ENCODE measurements around the gene LRRC3. TPM values are rescaled to one million over a fixed set of nuclear protein-coding genes. Genes with fewer than 3 reads are reported as not detected.

LRRC3 gene
- total and polyA plus RNA-seq, 2 of the 4 experiments (the other 2 are of a cell fraction) = under 0.01 to 0.38 TPM

GRCh38 chr21:44432841-44433790 lies 22.2 kb upstream of the LRRC3 start:
- H3K23ac ChIP-seq (ENCODE audit: low read depth, low read length) = no peak overlapping the region
- no peaks in the 10 kb centered on the region for H4K20me1 ChIP-seq (ENCODE audit: insufficient read depth, low read length)
- no peak overlapping the region for H4K91ac ChIP-seq (ENCODE audit: insufficient read depth, low read depth, low read length)
- H3K4me2 ChIP-seq (ENCODE audit: low read depth, low read length) = no peak overlapping the region
- no peak overlapping the region for H3K9ac ChIP-seq (ENCODE audit: low read depth, low read length)
- H2BK120ac ChIP-seq (ENCODE audit: low read depth, low read length) = no peak overlapping the region
- in situ Hi-C loops (cut with MboI; ENCODE audit: low sequenced_read_pairs) = no loop called here
- no peaks in the 10 kb centered on the region for H3K36me3 ChIP-seq (ENCODE audit: control insufficient read depth, insufficient read depth, low read length)
- H4K5ac ChIP-seq (ENCODE audit: low read depth, low read length) = no peak overlapping the region
- intact Hi-C loops (cut with micrococcal nuclease) = no loop called here
- H3K27ac ChIP-seq (ENCODE audit: insufficient read depth, low read length) = no peak overlapping the region
- H3K4ac ChIP-seq (ENCODE audit: low read depth, low read length) = no peak overlapping the region
- no peak overlapping the region for H4K8ac ChIP-seq (ENCODE audit: low read depth in 2 of 2, low read length in 2 of 2)
- H2BK20ac ChIP-seq (ENCODE audit: low read depth, low read length) = no peak overlapping the region
- no peak for ATAC-seq (ENCODE audit: low read depth)
- H3K56ac ChIP-seq (ENCODE audit: extremely low read depth, insufficient read depth, low read length) = no peak overlapping the region
- H3K18ac ChIP-seq (ENCODE audit: low read depth, low read length) = no peak overlapping the region
- no peak overlapping the region for H2AFZ ChIP-seq (replicated peaks; ENCODE audit: low read length, poor library complexity)
- peaks cover 21% of the 10 kb centered on the region; the same call in 1 of the 2 replicates for H3K9me3 ChIP-seq (ENCODE audit: control insufficient read depth, insufficient read depth, low read length)
- no peak for DNase-seq
- H2BK5ac ChIP-seq (ENCODE audit: low read depth, low read length, poor library complexity, severe bottlenecking) = no peak overlapping the region
- no peaks in the 10 kb centered on the region for H3K79me1 ChIP-seq (ENCODE audit: low read depth in 1 of 2, low read length in 2 of 2)
- no peak overlapping the region for H3K14ac ChIP-seq (replicated peaks; ENCODE audit: low read depth, low read length)
- ChIA-PET CTCF (no interaction called here), POLR2A (ENCODE audit: unreplicated experiment) (no interaction called here)
- no peak overlapping the region for H2AK5ac ChIP-seq (ENCODE audit: low read depth, low read length)
- no peaks in the 10 kb centered on the region for H3K4me1 ChIP-seq (ENCODE audit: control insufficient read depth, insufficient read depth, low read length)
- dilution Hi-C loops (cut with HindIII; ENCODE audit: low sequenced_read_pairs, unreplicated experiment) = no loop called here
- H2BK15ac ChIP-seq (ENCODE audit: low read depth, low read length) = no peak overlapping the region
- H3K9me1 ChIP-seq (ENCODE audit: insufficient read depth, low read length) = no peaks in the 10 kb centered on the region
- no peak overlapping the region for H3K4me3 ChIP-seq (ENCODE audit: insufficient read depth, low read depth, low read length)
- WGBS, 2 experiments (ENCODE audit: extremely low coverage in 2 of 2, insufficient read length in 1 of 2) = 42% methylated on average over 4 of the region's 34 CpGs; no CpG with 5 or more reads in 1 of the 2 experiments
- H2AK9ac ChIP-seq (replicated peaks; ENCODE audit: low read depth, low read length, poor library complexity) = no peak overlapping the region
- H3K27me3 ChIP-seq (ENCODE audit: control insufficient read depth, insufficient read depth, low read length) = no peaks in the 10 kb centered on the region
- BruUV-seq (replicated peaks) = no TSS peak
- TF ChIP-seq MXI1 (IDR thresholded peaks at IDR 0.05; ENCODE audit: borderline replicate concordance, low read depth, low read length) (no peak), MAZ (IDR thresholded peaks at IDR 0.05; ENCODE audit: borderline replicate concordance, low read depth, low read length) (no peak), FOS (IDR thresholded peaks at IDR 0.05; ENCODE audit: low read depth, low read length) (no peak), USF2 (IDR thresholded peaks at IDR 0.05; ENCODE audit: low read depth, low read length) (no peak), BHLHE40 (IDR thresholded peaks at IDR 0.05; ENCODE audit: low read depth, low read length) (no peak), RFX5 (IDR thresholded peaks at IDR 0.05; ENCODE audit: low read depth, low read length) (no peak), MAFK (IDR thresholded peaks at IDR 0.05; ENCODE audit: low read depth, low read length) (no peak), POLR2A (IDR thresholded peaks at IDR 0.05; ENCODE audit: low read depth, low read length) (no peak), CEBPB (IDR thresholded peaks at IDR 0.05; ENCODE audit: low read depth, low read length) (no peak), ELK1 (IDR thresholded peaks at IDR 0.05; ENCODE audit: borderline replicate concordance, low read depth, low read length) (no peak), RCOR1 (IDR thresholded peaks at IDR 0.05; ENCODE audit: insufficient replicate concordance, low read length) (no peak), NFE2L2 (IDR thresholded peaks at IDR 0.05; ENCODE audit: low read depth, low read length) (no peak), CHD1 (IDR thresholded peaks at IDR 0.05; ENCODE audit: low read depth, low read length) (no peak), SMC3 (IDR thresholded peaks at IDR 0.05; ENCODE audit: low read depth, low read length) (no peak), CTCF (conservative IDR thresholded peaks at IDR 0.05; ENCODE audit: low read depth, low read length) (no peak)

Data from IMR-90 (cell line).